ENCODE measurements around the gene GOLGA3.
"Not testable (repeated sequence)": the region's sequence is repeated elsewhere in the genome, so short reads cannot be mapped to it uniquely, and the experiment has no call there.

GOLGA3 gene

GRCh38 chr12:132776816-132777568, 51.7 kb downstream of the GOLGA3 start:
- DNase-seq (ENCODE audit: low read depth, low spot score) = no peak

GRCh38 chr12:132776230-132776625, 52.4 kb downstream of the GOLGA3 start:
- DNase-seq (ENCODE audit: low read depth, low spot score) = not testable (repeated sequence)

- DNase-seq (ENCODE audit: low read depth, low spot score) = no peak
These were observed 53.0 kb downstream of the GOLGA3 start for GRCh38 chr12:132775502-132776229.

GRCh38 chr12:132774646-132775275, 53.9 kb downstream of the GOLGA3 start:
- no peak for DNase-seq (ENCODE audit: low read depth, low spot score)

GRCh38 chr12:132774159-132774558, 54.5 kb downstream of the GOLGA3 start:
- no peak for DNase-seq (ENCODE audit: low read depth, low spot score)

GRCh38 chr12:132773077-132773955, 55.4 kb downstream of the GOLGA3 start:
- DNase-seq (ENCODE audit: low read depth, low spot score) = no peak

- DNase-seq (ENCODE audit: low read depth, low spot score) = no peak
These were observed 56.1 kb downstream of the GOLGA3 start for GRCh38 chr12:132772606-132773005.

- no peak for DNase-seq (ENCODE audit: low read depth, low spot score)
These were observed 57.4 kb downstream of the GOLGA3 start for GRCh38 chr12:132771126-132771838.

- no peak for DNase-seq (ENCODE audit: low read depth, low spot score)
These were observed 62.1 kb downstream of the GOLGA3 start for GRCh38 chr12:132766380-132767085.

GRCh38 chr12:132765361-132765760, 63.3 kb downstream of the GOLGA3 start:
- no peak for DNase-seq (ENCODE audit: low read depth, low spot score)

- DNase-seq (ENCODE audit: low read depth, low spot score) = no peak
These were observed 64.4 kb downstream of the GOLGA3 start for GRCh38 chr12:132764231-132764630.

- no peak for DNase-seq (ENCODE audit: low read depth, low spot score)
These were observed 66.6 kb downstream of the GOLGA3 start for GRCh38 chr12:132761921-132762583.

- no peak for DNase-seq (ENCODE audit: low read depth, low spot score)
These were observed 67.4 kb downstream of the GOLGA3 start, which contains the start of gene ANKLE2 for GRCh38 chr12:132761032-132761920. TSS of gene ANKLE2 (minus strand) at chr12:132761832. CDS start at chr12:132761798, 34 bp downstream.

- no peak for DNase-seq (ENCODE audit: low read depth, low spot score)
These were observed 69.3 kb downstream of the GOLGA3 start for GRCh38 chr12:132759359-132759758.

GRCh38 chr12:132758825-132759224, 69.8 kb downstream of the GOLGA3 start:
- not testable (repeated sequence) for DNase-seq (ENCODE audit: low read depth, low spot score)

GRCh38 chr12:132754160-132754932, 74.3 kb downstream of the GOLGA3 start:
- DNase-seq (ENCODE audit: low read depth, low spot score) = no peak

- DNase-seq (ENCODE audit: low read depth, low spot score) = not testable (repeated sequence)
These were observed 75.0 kb downstream of the GOLGA3 start for GRCh38 chr12:132753670-132754069.

GRCh38 chr12:132748319-132748718, 80.3 kb downstream of the GOLGA3 start:
- DNase-seq (ENCODE audit: low read depth, low spot score) = no peak

All from iPS DF 19.7 (cell line).